Stimulated activated CD8-positive, alpha-beta memory T cell treated with anti-CD3 and anti-CD28 coated beads, Interleukin-7, amount 100 ng/mL, for 48 hours (primary cell): ENCODE results near the gene CILP2.

Experiments
- DNase-seq, 2 donors: peaks; one replicate each; pipeline ENCODE4 v3.0.0-alpha.2; 2020; ENCODE audit warnings: low read depth in 1 of 2; ENCODE audit errors: extremely low read depth in 1 of 2

Gene CILP2

DNA sequence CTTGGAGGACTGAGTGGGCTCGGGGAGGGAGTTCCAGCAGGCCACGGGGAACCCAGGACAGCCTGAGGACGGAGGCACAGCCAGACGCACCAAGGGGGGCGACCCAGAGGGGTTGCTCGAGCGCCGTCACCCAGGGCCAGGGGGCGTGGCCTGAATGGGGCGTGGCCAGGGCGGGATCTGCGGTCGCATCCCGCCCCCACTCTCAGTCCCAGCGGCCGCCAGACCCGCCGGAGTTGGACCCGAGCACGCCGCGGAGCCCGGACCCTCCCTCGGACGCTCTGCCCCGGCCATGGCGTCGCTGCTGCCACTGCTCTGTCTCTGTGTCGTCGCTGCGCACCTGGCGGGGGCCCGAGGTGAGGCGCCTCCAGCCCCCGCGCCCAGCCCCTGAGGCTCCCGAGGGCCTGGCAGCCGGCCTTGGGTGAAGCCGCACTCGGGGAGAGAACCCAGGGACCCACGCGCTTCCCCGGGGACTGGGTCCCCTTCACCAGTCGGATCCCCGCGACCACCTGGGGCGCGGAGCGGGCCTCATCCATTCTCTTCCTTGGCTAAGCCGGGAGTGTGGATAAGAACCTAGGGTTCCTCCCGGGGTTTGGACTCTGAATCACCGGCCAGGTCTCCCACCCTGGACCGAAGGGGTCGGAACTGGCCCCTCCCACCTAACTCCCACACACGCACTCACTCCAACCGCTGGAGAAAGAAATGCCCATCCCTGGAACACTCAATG, at the start of gene CILP2:
TSS of gene CILP2 (plus strand) at position 205 of the 724 bp plus-strand sequence. CDS start at position 290, 85 bp downstream.
- no peak for DNase-seq

GRCh38 chr19:19488875-19489690, 49.0 kb upstream of the CILP2 start:
- peak; percentile 59 to 80 for DNase-seq

- no peak for DNase-seq
These were observed 48.3 kb upstream of the CILP2 start for GRCh38 chr19:19489804-19490204.

DNA sequence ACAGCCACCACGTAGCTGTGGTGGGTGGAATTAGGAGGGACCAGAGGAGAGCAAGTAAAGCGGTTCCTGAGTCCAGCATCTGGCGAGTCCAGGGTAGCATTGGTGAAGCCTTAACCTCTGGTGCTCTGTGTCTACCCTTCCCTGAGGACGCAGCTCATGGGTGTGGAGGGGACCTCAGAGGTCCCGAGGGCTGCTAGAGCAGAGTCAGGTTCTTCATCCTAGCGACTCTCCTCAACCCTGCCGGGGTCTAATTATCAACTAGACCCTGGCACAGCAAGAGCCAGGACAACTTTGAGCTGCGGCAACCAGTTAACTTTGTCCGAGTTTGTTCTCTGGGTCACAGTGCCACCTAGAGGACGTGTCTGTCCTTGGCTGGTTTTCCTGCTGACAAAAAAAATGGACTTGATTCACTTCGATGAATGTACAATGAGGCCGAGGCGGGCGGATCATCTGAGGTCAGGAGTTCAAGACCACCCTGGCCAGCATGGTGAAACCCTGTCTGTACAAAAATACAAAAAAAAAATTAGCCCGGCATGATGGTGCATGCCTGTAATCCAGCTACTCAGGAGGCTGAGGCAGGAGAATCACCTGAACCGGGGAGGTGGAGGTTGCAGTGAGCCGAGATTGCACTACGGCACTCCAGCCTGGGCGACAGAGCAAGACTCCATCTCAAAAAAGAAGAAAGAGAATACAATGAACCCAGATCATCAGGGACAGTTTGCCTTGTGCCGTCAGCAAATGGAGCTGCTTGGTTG, 47.7 kb upstream of the CILP2 start:
- DNase-seq: peak; percentile 34 to 56

GRCh38 chr19:19491321-19492025, 46.6 kb upstream of the CILP2 start:
- no peak for DNase-seq

GRCh38 chr19:19492026-19492610, 45.9 kb upstream of the CILP2 start:
- no peak for DNase-seq

DNA sequence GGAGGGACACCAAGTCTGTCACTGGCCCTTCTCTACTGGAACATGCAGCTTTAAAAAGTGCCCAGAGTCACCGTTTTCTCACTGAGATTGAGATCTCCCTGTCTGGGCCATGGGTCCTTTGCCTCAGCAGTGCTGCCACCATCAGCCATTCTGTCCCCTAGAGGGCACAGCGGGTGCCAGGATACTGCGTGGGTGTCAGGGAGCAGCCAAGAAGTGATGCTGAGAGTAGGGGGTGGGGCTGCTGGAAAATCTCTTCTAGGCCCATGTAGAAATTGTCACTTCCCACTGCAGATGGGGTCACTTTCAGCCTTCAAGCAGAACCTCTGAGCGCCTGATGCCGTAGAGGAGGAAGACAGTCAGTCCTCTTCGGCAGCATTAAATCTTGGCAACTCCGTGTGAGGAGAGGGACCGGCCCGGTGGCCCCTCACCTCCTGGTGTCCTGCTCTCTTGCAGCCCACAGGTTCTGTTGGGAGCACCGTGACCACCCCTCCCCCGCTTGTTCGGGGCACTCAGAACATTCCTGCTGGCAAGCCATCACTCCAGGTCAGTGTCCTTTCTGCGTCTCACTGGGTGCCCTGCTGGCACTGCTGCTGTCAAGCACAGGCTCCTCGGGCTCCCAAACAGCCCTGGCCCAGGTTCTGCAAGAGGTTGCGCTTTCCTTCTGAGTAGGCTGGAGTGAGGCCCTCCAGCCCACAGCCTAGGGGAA, 44.1 kb upstream of the CILP2 start:
- no peak for DNase-seq

DNA sequence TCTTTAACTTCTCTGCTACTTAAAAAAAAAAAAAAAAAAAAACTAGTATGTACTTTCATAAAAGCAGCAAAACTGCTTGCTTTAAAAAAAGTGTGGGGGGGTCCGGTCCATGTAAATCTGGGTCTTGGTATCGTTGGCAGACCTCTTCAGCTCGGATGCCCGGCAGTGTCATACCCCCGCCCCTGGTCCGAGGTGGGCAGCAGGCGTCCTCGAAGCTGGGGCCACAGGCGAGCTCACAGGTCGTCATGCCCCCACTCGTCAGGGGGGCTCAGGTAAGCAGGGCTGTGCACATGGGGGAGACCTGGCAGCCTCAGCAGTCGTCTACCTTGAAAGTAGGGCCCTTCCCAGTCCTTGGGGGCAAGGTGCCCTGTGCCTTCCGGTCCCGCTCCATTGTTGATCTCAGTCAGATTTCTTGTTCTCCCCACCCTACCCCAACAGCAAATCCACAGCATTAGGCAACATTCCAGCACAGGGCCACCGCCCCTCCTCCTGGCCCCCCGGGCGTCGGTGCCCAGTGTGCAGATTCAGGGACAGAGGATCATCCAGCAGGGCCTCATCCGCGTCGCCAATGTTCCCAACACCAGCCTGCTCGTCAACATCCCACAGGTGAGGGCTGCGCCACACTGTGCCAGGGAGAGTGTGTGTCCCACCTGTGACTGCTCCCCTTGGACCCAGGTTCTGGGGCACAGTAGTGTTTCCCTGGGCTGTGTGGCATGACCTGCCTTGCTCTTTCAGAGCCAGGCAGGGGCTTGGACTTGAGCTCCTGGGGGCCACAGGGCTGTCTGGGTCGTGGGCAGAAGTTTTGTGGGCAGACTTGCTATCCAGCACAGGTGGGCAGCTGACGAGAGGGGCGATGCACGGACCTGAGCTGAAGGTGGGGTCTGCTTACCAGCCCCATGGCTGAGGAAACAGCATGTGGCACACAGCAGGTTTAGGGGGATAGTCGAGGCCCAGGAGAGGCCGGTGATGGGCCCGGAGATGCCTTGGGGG, 42.2 kb upstream of the CILP2 start:
- no peak for DNase-seq

- DNase-seq: no peak
These were observed 39.6 kb upstream of the CILP2 start for GRCh38 chr19:19498255-19498991.

DNA sequence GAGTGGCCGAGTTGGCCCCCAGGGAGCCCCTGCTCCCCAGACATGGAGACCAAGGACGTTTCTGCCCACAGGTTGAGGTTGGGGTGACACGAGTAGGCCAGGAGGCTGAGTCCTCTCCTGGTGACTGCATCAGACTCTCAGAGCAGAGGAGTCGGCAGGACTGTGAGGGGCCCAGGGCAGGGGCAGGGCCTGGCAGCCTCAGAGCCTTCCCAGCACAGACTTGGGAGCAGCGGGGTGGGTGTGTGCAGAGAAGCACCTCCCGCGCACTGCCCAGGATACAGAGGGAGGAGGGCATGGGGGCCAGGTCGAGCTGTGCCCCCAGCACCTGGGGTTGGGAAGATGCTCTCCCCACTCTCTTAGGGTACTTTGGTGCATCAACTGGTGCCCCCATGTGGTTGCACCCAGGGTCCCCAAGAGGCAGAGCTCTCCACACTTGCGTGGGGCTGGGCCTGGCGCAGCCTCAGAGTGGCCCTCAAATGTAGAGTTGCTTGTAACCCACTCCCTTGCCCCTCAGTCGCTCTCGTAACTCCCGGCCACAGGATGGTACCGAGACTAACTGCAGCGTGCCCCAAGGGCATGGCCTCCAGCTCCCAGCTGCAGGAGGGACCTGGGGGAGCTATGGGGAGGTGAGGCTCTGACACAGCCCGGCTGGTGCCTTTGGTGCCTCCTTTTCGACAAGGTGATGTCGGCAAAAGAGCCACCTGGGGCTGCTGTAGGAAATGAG, 38.6 kb upstream of the CILP2 start:
- DNase-seq: no peak

GRCh38 chr19:19500975-19501644, 37.0 kb upstream of the CILP2 start:
- DNase-seq: no peak

DNA sequence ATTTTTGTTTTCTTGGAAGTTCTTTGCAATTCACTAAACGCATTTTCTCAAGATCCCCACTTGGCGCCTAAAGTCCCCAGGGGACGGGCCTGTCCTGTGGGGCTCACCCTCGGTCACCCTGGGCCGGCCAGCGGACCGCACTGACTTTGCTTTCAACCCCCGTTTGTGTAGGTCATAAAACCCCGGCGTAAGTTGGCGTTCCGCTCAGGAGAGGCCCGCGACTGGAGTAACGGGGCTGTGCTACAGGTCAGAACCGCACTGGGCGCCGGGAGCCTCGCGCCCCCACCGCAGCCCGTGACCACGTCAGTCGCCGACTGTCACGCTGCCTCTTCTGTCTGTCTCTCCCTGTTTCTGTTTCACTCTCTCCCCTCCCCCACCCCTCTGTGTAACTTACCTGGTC, 36.3 kb upstream of the CILP2 start:
- no peak for DNase-seq

- DNase-seq: no peak
These were observed 35.8 kb upstream of the CILP2 start for GRCh38 chr19:19502281-19502680.

GRCh38 chr19:19502808-19503602, 35.1 kb upstream of the CILP2 start:
- no peak for DNase-seq

DNA sequence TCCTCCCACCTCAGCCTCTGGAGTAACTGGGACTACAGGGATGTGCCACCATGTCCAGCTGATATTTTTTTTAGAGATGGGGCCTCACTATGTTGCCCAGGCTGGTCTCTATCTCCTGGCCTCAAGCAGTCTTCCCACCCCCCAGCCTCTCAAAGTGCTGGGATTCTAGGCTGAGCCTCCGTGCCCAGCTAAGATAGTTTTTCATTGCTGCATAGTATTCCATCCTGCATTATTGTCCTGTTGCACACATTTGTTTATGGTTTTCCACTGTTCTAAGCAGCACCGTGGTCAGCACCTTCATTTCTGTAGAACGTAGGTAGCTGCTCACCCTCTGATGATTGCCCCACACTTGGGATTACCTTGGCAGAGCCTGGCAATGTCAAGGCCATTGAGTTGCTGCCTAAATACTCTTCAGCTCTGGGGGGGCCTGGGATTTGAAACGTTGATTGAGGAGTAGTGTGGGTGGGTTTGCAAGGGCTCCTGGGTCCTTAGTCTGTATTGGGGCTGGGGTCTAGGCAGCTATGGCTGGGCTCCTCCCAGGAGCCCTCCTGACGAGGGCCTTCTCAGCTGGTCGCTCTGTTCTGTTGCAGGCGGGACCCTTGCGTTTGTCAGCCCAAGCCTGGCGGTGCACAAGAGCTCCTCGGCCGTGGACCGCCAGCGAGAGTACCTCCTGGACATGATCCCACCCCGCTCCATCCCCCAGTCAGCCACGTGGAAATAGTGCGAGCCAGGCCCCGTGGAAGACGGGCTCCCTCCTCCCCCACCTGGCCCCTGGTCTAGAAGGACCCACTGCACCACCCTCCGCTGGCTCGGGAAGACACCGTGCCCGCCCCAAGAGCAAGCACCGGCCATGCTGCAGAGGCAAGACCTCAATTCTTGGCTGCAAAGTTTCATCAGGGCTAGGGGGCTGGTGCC, 33.1 kb upstream of the CILP2 start:
- DNase-seq: no peak
